Activated CD8-positive, alpha-beta T cell treated with anti-CD3 and anti-CD28 coated beads for 36 hours (primary cell): ENCODE measurements around the gene CTSH. TPM values are rescaled to one million over a fixed set of nuclear protein-coding genes. Genes with fewer than 3 reads are reported as not detected.
A peak's percentile ranks its signal among the peaks of the same experiment; 100 is the strongest.
"Not testable (repeated sequence)": the region's sequence is repeated elsewhere in the genome, so short reads cannot be mapped to it uniquely, and the experiment has no call there.

Experiments used
- ATAC-seq: fragments of 200-7000 bp; cut with Tn5 transposase; one replicate; pipeline ENCODE4 v1.10.0; 2021; ENCODE audit warnings: mild to moderate bottlenecking, moderate library complexity
- CTCF ChIA-PET: fragments of 350-600 bp; sonication (Branson Sonifier 250); formaldehyde crosslinking; loops from one replicate; lab custom pipeline; 2021; ENCODE audit warnings: antibody characterized with exemption; lab: Charles Lee
- POLR2A ChIA-PET: fragments of 350-600 bp; sonication (Branson Sonifier 250); formaldehyde crosslinking; loops from one replicate; lab custom pipeline; 2021; ENCODE audit warnings: antibody characterized with exemption; lab: Charles Lee
- DNase-seq: peaks from one replicate; pipeline ENCODE4 v3.0.0-alpha.2; 2020
- H3K27ac Mint-ChIP-seq: one replicate; pipeline ENCODE4 v1.8.0; 2021; ENCODE audit warnings: mild to moderate bottlenecking, mixed read lengths
- H3K27me3 Mint-ChIP-seq: one replicate; pipeline ENCODE4 v1.8.0; 2021; ENCODE audit warnings: mixed read lengths
- H3K36me3 Mint-ChIP-seq: one replicate; pipeline ENCODE4 v1.8.0; 2021; ENCODE audit warnings: low read depth, mixed read lengths
- H3K4me1 Mint-ChIP-seq: one replicate; pipeline ENCODE4 v1.8.0; 2021; ENCODE audit warnings: low read depth, mixed read lengths
- H3K4me3 Mint-ChIP-seq: one replicate; pipeline ENCODE4 v1.8.0; 2021; ENCODE audit warnings: mild to moderate bottlenecking, moderate library complexity, mixed read lengths
- H3K9me3 Mint-ChIP-seq: one replicate; pipeline ENCODE4 v1.8.0; 2021; ENCODE audit warnings: mixed read lengths
- CTCF ChIP-seq: fragments of 200-600 bp; IDR thresholded peaks from one replicate; pipeline ENCODE4 v1.8.0; 2022; ENCODE audit warnings: antibody characterized with exemption, mild to moderate bottlenecking
- intact Hi-C: fragments of 100-400 bp; cut with micrococcal nuclease; formaldehyde crosslinking; loops from one replicate; pipeline ENCODE4 v1.10.0; 2022
- total RNA-seq, 2 experiments: library from RNA; stranded (reverse); gene quantifications; one replicate each; pipeline ENCODE4 v1.2.3, GENCODE V29; 2021

CTSH gene
- total RNA-seq, 2 experiments from 2014 or later: 13.2 to 14.1 TPM

- H3K27ac Mint-ChIP-seq: peak overlapping the region; percentile 65
- intact Hi-C loops: no loop called here
- H3K4me3 Mint-ChIP-seq: no peak overlapping the region
- peaks cover 56% of the 10 kb centered on the region for H3K36me3 Mint-ChIP-seq
- no peaks in the 10 kb centered on the region for H3K9me3 Mint-ChIP-seq
- ATAC-seq (no peak), DNase-seq (no peak)
- H3K4me1 Mint-ChIP-seq: peaks cover 68% of the 10 kb centered on the region
- no peak for TF ChIP-seq CTCF
- ChIA-PET POLR2A (interaction anchor here (0.7 to 0.9 kb wide), 2 partner anchors 18 to 290 kb away, joined by 3 read pairs; no protein-coding TSS in a partner anchor), CTCF (interaction anchor here (0.7 to 1.4 kb wide), 5 partner anchors 12 to 128 kb away, joined by 4 to 8 read pairs (median 6); no protein-coding TSS in a partner anchor)
- H3K27me3 Mint-ChIP-seq: no peaks in the 10 kb centered on the region
Measured at GRCh38 chr15:78879517-78880241, 65.2 kb downstream of the CTSH start.

GRCh38 chr15:78878356-78878755, 66.5 kb downstream of the CTSH start:
- Mint-ChIP-seq H3K36me3 (peaks cover 59% of the 10 kb centered on the region), H3K9me3 (no peaks in the 10 kb centered on the region), H3K4me1 (peaks cover 65% of the 10 kb centered on the region), H3K4me3 (peak overlapping the region; percentile 37), H3K27ac (peak overlapping the region; percentile 58), H3K27me3 (no peaks in the 10 kb centered on the region)
- ATAC-seq: no peak
- intact Hi-C loops: no loop called here
- ChIA-PET POLR2A (no interaction called here), CTCF (interaction anchor here (1.1 kb wide), 1 partner anchor 121 kb away, joined by 3 read pairs; no protein-coding TSS in a partner anchor)
- TF ChIP-seq CTCF: no peak
- no peak for DNase-seq

- DNase-seq, H3K27ac Mint-ChIP-seq, CTCF ChIA-PET, intact Hi-C loops, H3K27me3 Mint-ChIP-seq, H3K9me3 Mint-ChIP-seq, ATAC-seq: not testable (repeated sequence)
- POLR2A ChIA-PET: interaction anchor here (0.8 to 0.9 kb wide), 2 partner anchors 9 to 434 kb away, joined by 3 to 4 read pairs; no protein-coding TSS in a partner anchor
- Mint-ChIP-seq H3K36me3 (peaks cover 51% of the 10 kb centered on the region), H3K4me3 (peak overlapping the region; percentile 37), H3K4me1 (peaks cover 61% of the 10 kb centered on the region)
Measured at GRCh38 chr15:78876954-78877353, 67.9 kb downstream of the CTSH start.

- TF ChIP-seq CTCF: no peak
- peak; percentile 18 for DNase-seq
- Mint-ChIP-seq H3K4me3 (peak overlapping the region; percentile 89), H3K36me3 (peaks cover 40% of the 10 kb centered on the region), H3K27ac (peak overlapping the region; percentile 100), H3K9me3 (no peaks in the 10 kb centered on the region), H3K4me1 (peaks cover 49% of the 10 kb centered on the region), H3K27me3 (no peaks in the 10 kb centered on the region)
- ChIA-PET CTCF (no interaction called here), POLR2A (interaction anchor here (1.2 to 3.7 kb wide), 4 partner anchors 7 to 18 kb away, joined by 4 to 17 read pairs (median 8); no protein-coding TSS in a partner anchor)
- intact Hi-C loops: no loop called here
- no peak for ATAC-seq
Measured at GRCh38 chr15:78875107-78875914, 69.5 kb downstream of the CTSH start.
